H9 (cell line): Measurements from ENCODE around the gene CALR. TPM values are rescaled to one million over a fixed set of nuclear protein-coding genes. Genes with fewer than 3 reads are reported as not detected.
"Not testable (repeated sequence)": the region's sequence is repeated elsewhere in the genome, so short reads cannot be mapped to it uniquely, and the experiment has no call there.

ENCODE experiments used
- DNase-seq: peaks from one replicate; pipeline ENCODE4 v3.0.0-alpha.2; 2017
- H2AFZ ChIP-seq: one replicate; pipeline ENCODE4 v1.6.1; 2013; ENCODE audit warnings: mild to moderate bottlenecking, low read length, control low read depth, moderate library complexity
- H2AK5ac ChIP-seq: 2 replicates; pipeline ENCODE4 v1.6.1; 2013; ENCODE audit warnings: low read length, control low read depth, mixed read lengths; ENCODE audit not compliant: insufficient read length
- H2BK120ac ChIP-seq: one replicate; pipeline ENCODE4 v1.6.1; 2013; ENCODE audit warnings: low read depth, mild to moderate bottlenecking, low read length, control low read depth, inconsistent platforms; ENCODE audit not compliant: poor library complexity, severe bottlenecking
- H2BK12ac ChIP-seq: 2 replicates; pipeline ENCODE4 v1.6.1; 2013; ENCODE audit warnings: low read length, control low read depth, mixed read lengths, low read depth; ENCODE audit not compliant: insufficient read length
- H2BK15ac ChIP-seq: 2 replicates; pipeline ENCODE4 v1.6.1; 2013; ENCODE audit warnings: low read depth, low read length, control low read depth
- H2BK20ac ChIP-seq: one replicate; pipeline ENCODE4 v1.6.1; 2013; ENCODE audit warnings: low read depth, mild to moderate bottlenecking, low read length, control low read depth, inconsistent platforms; ENCODE audit not compliant: poor library complexity, severe bottlenecking
- H2BK5ac ChIP-seq: 2 replicates; pipeline ENCODE4 v1.6.1; 2013; ENCODE audit warnings: low read length, control low read depth, mixed read lengths; ENCODE audit not compliant: insufficient read length
- H3K14ac ChIP-seq: 2 replicates; pipeline ENCODE4 v1.6.1; 2013; ENCODE audit warnings: low read length, control low read depth; ENCODE audit not compliant: insufficient read depth
- H3K18ac ChIP-seq: 2 replicates; pipeline ENCODE4 v1.6.1; 2013; ENCODE audit warnings: low read depth, mild to moderate bottlenecking, mixed read lengths, low read length, control low read depth; ENCODE audit not compliant: insufficient read length
- H3K23ac ChIP-seq: 2 replicates; pipeline ENCODE4 v1.6.1; 2013; ENCODE audit warnings: low read length, control low read depth, mixed read lengths, low read depth; ENCODE audit not compliant: insufficient read length
- H3K23me2 ChIP-seq: 2 replicates; pipeline ENCODE4 v1.6.1; 2013; ENCODE audit warnings: low read depth, mild to moderate bottlenecking, mixed read lengths, low read length, control low read depth; ENCODE audit not compliant: insufficient read length, poor library complexity, severe bottlenecking
- H3K27ac ChIP-seq: 2 replicates; pipeline ENCODE4 v1.5.1; 2013; ENCODE audit warnings: low read length, control low read depth, mixed read lengths, low read depth; ENCODE audit not compliant: insufficient read length
- H3K27me3 ChIP-seq: 2 replicates; pipeline ENCODE4 v1.6.1; 2013; ENCODE audit warnings: low read length, control low read depth, inconsistent platforms; ENCODE audit not compliant: insufficient read depth
- H3K4ac ChIP-seq: 2 replicates; pipeline ENCODE4 v1.6.1; 2013; ENCODE audit warnings: low read depth, mild to moderate bottlenecking, control low read depth, inconsistent platforms, low read length, moderate library complexity
- H3K4me1 ChIP-seq: 2 replicates; pipeline ENCODE4 v1.6.1; 2013; ENCODE audit warnings: low read length, control low read depth, inconsistent platforms; ENCODE audit not compliant: insufficient read depth
- H3K4me2 ChIP-seq: 2 replicates; pipeline ENCODE4 v1.6.1; 2013; ENCODE audit warnings: low read length, control low read depth, mixed read lengths; ENCODE audit not compliant: insufficient read length, insufficient read depth
- H3K56ac ChIP-seq: 2 replicates; pipeline ENCODE4 v1.6.1; 2013; ENCODE audit warnings: low read depth, mild to moderate bottlenecking, mixed read lengths, low read length, control low read depth; ENCODE audit not compliant: insufficient read length
- H3K79me1 ChIP-seq: 2 replicates; pipeline ENCODE4 v1.6.1; 2013; ENCODE audit warnings: low read depth, mild to moderate bottlenecking, moderate library complexity, low read length, control low read depth, inconsistent platforms; ENCODE audit not compliant: insufficient read depth, poor library complexity, severe bottlenecking
- H3K79me2 ChIP-seq: 2 replicates; pipeline ENCODE4 v1.6.1; 2013; ENCODE audit warnings: low read length, control low read depth, inconsistent platforms; ENCODE audit not compliant: insufficient read depth
- H3K9ac ChIP-seq: 2 replicates; pipeline ENCODE4 v1.6.1; 2013; ENCODE audit warnings: low read length, control low read depth, mixed read lengths; ENCODE audit not compliant: insufficient read length; ENCODE audit errors: extremely low read depth
- H3K9me3 ChIP-seq: one replicate; pipeline ENCODE4 v1.6.1; 2013; ENCODE audit warnings: low read depth, low read length, inconsistent platforms; ENCODE audit not compliant: control insufficient read depth
- H3T11ph ChIP-seq: one replicate; pipeline ENCODE4 v1.6.1; 2013; ENCODE audit warnings: mild to moderate bottlenecking, low read length, control low read depth, inconsistent platforms
- H4K20me1 ChIP-seq: one replicate; pipeline ENCODE4 v1.6.1; 2013; ENCODE audit not compliant: control insufficient read depth, insufficient read length, insufficient read depth
- H4K5ac ChIP-seq: 2 replicates; pipeline ENCODE4 v1.6.1; 2013; ENCODE audit warnings: low read depth, mild to moderate bottlenecking, mixed read lengths, low read length, control low read depth; ENCODE audit not compliant: insufficient read length
- H4K8ac ChIP-seq: replicated peaks from 2 replicates; pipeline ENCODE4 v1.6.1; 2013; ENCODE audit warnings: low read length, control low read depth, mixed read lengths, low read depth; ENCODE audit not compliant: insufficient read length
- H4K91ac ChIP-seq: 2 replicates; pipeline ENCODE4 v1.6.1; 2013; ENCODE audit warnings: low read depth, mild to moderate bottlenecking, moderate library complexity, mixed read lengths, low read length, control low read depth; ENCODE audit not compliant: insufficient read length
- H3K27ac Mint-ChIP-seq, 3 experiments: 2 replicates in 2 of 3; 3 replicates in 1 of 3; pipeline ENCODE4 v1.8.0; 2020 to 2021; ENCODE audit warnings: mixed read lengths in 3 of 3, mild to moderate bottlenecking in 1 of 3, moderate library complexity in 1 of 3
- H3K27me3 Mint-ChIP-seq: 2 replicates; pipeline ENCODE4 v1.8.0; 2021; ENCODE audit warnings: low read depth, mild to moderate bottlenecking, moderate library complexity, mixed read lengths
- H3K36me3 Mint-ChIP-seq, 3 experiments: 2 replicates in 2 of 3; 3 replicates in 1 of 3; pipeline ENCODE4 v1.8.0; 2020 to 2021; ENCODE audit warnings: low read depth in 3 of 3, mixed read lengths in 3 of 3; ENCODE audit not compliant: insufficient read depth in 1 of 3
- H3K4me1 Mint-ChIP-seq, 2 experiments: 2 replicates each; pipeline ENCODE4 v1.8.0; 2020; ENCODE audit warnings: mixed read lengths in 2 of 2
- H3K4me3 Mint-ChIP-seq, 2 experiments: 2 replicates in 1 of 2; 3 replicates in 1 of 2; pipeline ENCODE4 v1.8.0; 2020 to 2021; ENCODE audit warnings: mild to moderate bottlenecking in 2 of 2, mixed read lengths in 2 of 2, moderate library complexity in 1 of 2
- H3K9me3 Mint-ChIP-seq, 2 experiments: 2 replicates in 1 of 2; 3 replicates in 1 of 2; pipeline ENCODE4 v1.8.0; 2020; ENCODE audit warnings: mild to moderate bottlenecking in 2 of 2, mixed read lengths in 2 of 2, moderate library complexity in 1 of 2
- CTCF ChIP-seq: fragments of 200-600 bp; sonication (generic); conservative IDR thresholded peaks from 3 replicates; pipeline ENCODE4 v1.8.0; 2021; ENCODE audit warnings: antibody characterized with exemption, mild to moderate bottlenecking
- WGBS: extraction: QIAGEN DNeasy Blood & Tissue Kit; methylation state at CpG from one replicate; pipeline ENCODE4 v1.1.7; 2013; ENCODE audit warnings: missing lambda C conversion rate, low lambda C conversion rate, mixed read lengths; ENCODE audit not compliant: insufficient read length; ENCODE audit errors: extremely low coverage; 5-methylcytosine and 5-hydroxymethylcytosine counted together
- long read RNA-seq: library from polyadenylated mRNA; unstranded; transcript quantifications from one replicate; pipeline ENCODE4 v2.0.0, GENCODE V29; 2020
- total RNA-seq: library from RNA; stranded (reverse); gene quantifications from 2 replicates; pipeline ENCODE4 v1.2.1, GENCODE V29; 2021

The CALR gene
- total RNA-seq = 887 and 938 TPM in 2 replicates
- long read RNA-seq, transcript CALR-201 (9 exons, 1,903 nt) = major isoform, 3,927 of 4,141 reads
- long read RNA-seq, partial matches to known transcripts = 91 of 4,141 reads
- long read RNA-seq, other reads (novel, unspliced or antisense) = 123 of 4,141 reads

- no peak within 1 kb of the TSS for H4K8ac ChIP-seq
- no peaks in the 10 kb centered on the region for H3K9me3 ChIP-seq
- no peak within 1 kb of the TSS for H2BK5ac ChIP-seq
- peak within 1 kb of the TSS; percentile 75 for H3K9ac ChIP-seq
- no peaks in the 10 kb centered on the region for H4K20me1 ChIP-seq
- no peak within 1 kb of the TSS for H2AFZ ChIP-seq
- H3K23me2 ChIP-seq = peaks cover 7% of the 10 kb centered on the region
- H2AK5ac ChIP-seq = no peak within 1 kb of the TSS
- H3K79me1 ChIP-seq = peaks cover 6% of the 10 kb centered on the region
- peak within 1 kb of the TSS; percentile 84 for H3K14ac ChIP-seq
- no peak within 1 kb of the TSS for H3K18ac ChIP-seq
- TF ChIP-seq CTCF = no peak
- no peaks in the 10 kb centered on the region for H3K27me3 ChIP-seq
- H3K27ac Mint-ChIP-seq = peak within 1 kb of the TSS; percentile 94 to 97 (median 97)
- no peaks in the 10 kb centered on the region; a peak in 1 of 5 replicates for H3K9me3 Mint-ChIP-seq
- H3K4me3 Mint-ChIP-seq = peak within 1 kb of the TSS; percentile 98 to 99
- H3T11ph ChIP-seq = no peak within 1 kb of the TSS
- no peak within 1 kb of the TSS for H2BK15ac ChIP-seq
- no peak within 1 kb of the TSS for H3K4ac ChIP-seq
- no peaks in the 10 kb centered on the region; the same call in 1 of the 2 replicates for H3K4me1 ChIP-seq
- no peak within 1 kb of the TSS for H2BK20ac ChIP-seq
- no peak within 1 kb of the TSS for H2BK12ac ChIP-seq
- peaks cover 41 to 49% (median 44%) of the 10 kb centered on the region in 3 experiments for H3K36me3 Mint-ChIP-seq
- H3K23ac ChIP-seq = no peak within 1 kb of the TSS
- peaks cover 7% of the 10 kb centered on the region; the same call in 1 of the 2 replicates for H3K79me2 ChIP-seq
- H3K56ac ChIP-seq = no peak within 1 kb of the TSS
- H3K4me1 Mint-ChIP-seq = peaks cover 19 to 39% of the 10 kb centered on the region in 2 experiments
- no peak within 1 kb of the TSS for H3K27ac ChIP-seq
- H3K27me3 Mint-ChIP-seq = no peaks in the 10 kb centered on the region; the same call in 1 of the 2 replicates
- no peak within 1 kb of the TSS for H2BK120ac ChIP-seq
- H4K91ac ChIP-seq = no peak within 1 kb of the TSS
- no peak within 1 kb of the TSS for H4K5ac ChIP-seq
- DNase-seq = peak; percentile 98
- WGBS = no CpG with 5 or more reads among the region's 63 CpGs
- peak within 1 kb of the TSS; percentile 97 for H3K4me2 ChIP-seq
Measured at GRCh38 chr19:12937927-12938778, at the start of gene CALR. CALR (plus strand) TSS chr19:12938609; CDS start chr19:12938680, 71 bp downstream.

GRCh38 chr19:12890299-12890786 lies 48.1 kb upstream of the CALR start:
- peaks cover 13 to 23% of the 10 kb centered on the region in 2 experiments for H3K4me1 Mint-ChIP-seq
- H3K27ac ChIP-seq = peak overlapping the region; percentile 47
- not testable (repeated sequence) for H3K9me3 Mint-ChIP-seq, H3K56ac ChIP-seq, H2BK20ac ChIP-seq, H2BK15ac ChIP-seq, H2BK5ac ChIP-seq, H2AK5ac ChIP-seq, H4K8ac ChIP-seq, H4K5ac ChIP-seq, H3K9me3 ChIP-seq, H2BK120ac ChIP-seq, H4K20me1 ChIP-seq, H3K79me2 ChIP-seq, H3K23ac ChIP-seq, H3K4ac ChIP-seq, H4K91ac ChIP-seq, H2BK12ac ChIP-seq, H3T11ph ChIP-seq, H3K4me1 ChIP-seq, DNase-seq, H2AFZ ChIP-seq, H3K79me1 ChIP-seq, H3K27me3 ChIP-seq
- no CpG with 5 or more reads among the region's 10 CpGs for WGBS
- peaks cover 14% of the 10 kb centered on the region for H3K23me2 ChIP-seq
- H3K4me3 Mint-ChIP-seq = peak overlapping the region; percentile 99
- H3K14ac ChIP-seq = peak overlapping the region; percentile 92; the same call in 1 of the 2 replicates
- peaks cover 28% of the 10 kb centered on the region for H3K27me3 Mint-ChIP-seq
- peak overlapping the region; percentile 89 to 97 (median 97) for H3K27ac Mint-ChIP-seq
- peak overlapping the region; percentile 65 for H3K4me2 ChIP-seq
- peaks cover 16 to 24% (median 21%) of the 10 kb centered on the region in 3 experiments; a peak in 6 of 7 replicates for H3K36me3 Mint-ChIP-seq
- peak overlapping the region; percentile 96 for H3K18ac ChIP-seq
- peak overlapping the region; percentile 70 for H3K9ac ChIP-seq
